Left cardiac atrium (tissue), 4 donors: ENCODE measurements around the gene ZNF485. TPM values are rescaled to one million over a fixed set of nuclear protein-coding genes. Genes with fewer than 3 reads are reported as not detected.
"Not testable (repeated sequence)": the region's sequence is repeated elsewhere in the genome, so short reads cannot be mapped to it uniquely, and the experiment has no call there.

Experiments
- ATAC-seq, 2 donors: fragments of 200-7000 bp; cut with Tn5 transposase; one replicate each; pipeline ENCODE4 v1.9.1; 2020; ENCODE audit warnings: mild to moderate bottlenecking in 2 of 2, moderate library complexity in 2 of 2
- DNase-seq: peaks from one replicate; pipeline ENCODE4 v3.0.0-alpha.2; 2020
- intact Hi-C, 2 donors: fragments of 100-400 bp; cut with DNase I; formaldehyde crosslinking; loops; one replicate each; pipeline versions ENCODE4 v1.14.1 to v1.15.1; 2022 to 2023
- long read RNA-seq: library from polyadenylated mRNA; unstranded; transcript quantifications from one replicate; pipeline ENCODE4 v2.0.0, GENCODE V29; 2021
- total RNA-seq, 2 donors: library from RNA; stranded (reverse); fragmentation: NEBNext Ultra II Directional; extraction: Animal tissue kit (Norgen Biotek cat#: 25700); gene quantifications; one replicate each; pipeline ENCODE4 v1.2.1, GENCODE V29; 2021
- donor health status: DM: no; HTN: yes; CAD: no.
- donor health status: DM: no; HTN: yes; CAD: no; lungs with severe emphysema.
- donor health status: DM: yes; HTN: yes; CAD: no.
- donor health status: Dilated cardiomyopathy.

Gene ZNF485
- 1 to 10 TPM; 2.0 to 2.8 TPM for total RNA-seq
- long read RNA-seq, partial matches to known transcripts, result 1 of 3 reads
- long read RNA-seq, other reads (novel, unspliced or antisense), result 0 of 3 reads

DNA sequence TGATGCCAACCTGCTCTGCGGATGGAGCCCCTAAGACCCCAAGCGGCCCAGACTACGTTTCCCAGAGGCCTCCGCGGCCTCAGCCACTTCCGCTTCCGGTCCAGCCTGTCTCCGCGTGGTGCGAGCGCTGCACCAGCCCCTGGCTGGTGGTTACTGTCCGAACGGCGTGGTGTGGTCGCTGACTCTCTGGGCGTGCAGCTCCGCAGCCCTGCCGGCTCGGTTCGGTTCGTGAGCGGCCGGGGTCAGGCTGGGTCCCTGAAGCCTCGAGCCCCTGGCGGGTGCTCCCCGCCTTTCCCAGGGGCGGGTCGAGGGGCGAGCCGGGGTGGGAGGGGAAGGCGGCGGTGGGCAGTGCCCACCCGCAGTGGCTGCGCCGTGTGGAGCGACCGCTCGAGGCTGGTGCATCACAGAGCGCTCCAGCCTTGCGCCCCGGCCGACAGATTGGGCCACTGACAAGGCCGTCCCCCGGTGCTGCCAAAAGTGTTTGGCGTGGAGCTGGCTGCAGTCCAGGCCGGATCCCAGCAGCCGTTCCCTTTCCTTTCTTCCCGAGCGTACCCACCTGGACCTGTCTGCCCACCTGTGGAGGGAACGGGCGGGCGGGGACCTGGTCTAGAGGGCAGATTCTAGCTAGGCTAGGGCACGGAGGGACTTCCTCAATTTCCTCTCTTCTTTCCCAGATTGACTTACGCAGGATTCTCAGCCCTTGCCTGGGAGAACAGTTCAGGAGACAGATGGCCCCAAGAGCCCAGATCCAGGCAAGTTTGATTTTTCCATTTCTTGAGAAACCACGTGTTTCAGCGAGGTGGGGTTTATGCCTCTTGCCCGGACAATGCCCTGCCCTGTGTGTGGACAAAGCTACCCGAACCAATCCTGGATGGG, at the start of gene ZNF485:
ZNF485 (plus strand) TSS at position 116 of the 876 bp plus-strand sequence; CDS start at position 729, 613 bp downstream.
- intact Hi-C loops, result no loop called here
- ATAC-seq (peak; percentile 98 to 99), DNase-seq (peak; percentile 83)

DNA sequence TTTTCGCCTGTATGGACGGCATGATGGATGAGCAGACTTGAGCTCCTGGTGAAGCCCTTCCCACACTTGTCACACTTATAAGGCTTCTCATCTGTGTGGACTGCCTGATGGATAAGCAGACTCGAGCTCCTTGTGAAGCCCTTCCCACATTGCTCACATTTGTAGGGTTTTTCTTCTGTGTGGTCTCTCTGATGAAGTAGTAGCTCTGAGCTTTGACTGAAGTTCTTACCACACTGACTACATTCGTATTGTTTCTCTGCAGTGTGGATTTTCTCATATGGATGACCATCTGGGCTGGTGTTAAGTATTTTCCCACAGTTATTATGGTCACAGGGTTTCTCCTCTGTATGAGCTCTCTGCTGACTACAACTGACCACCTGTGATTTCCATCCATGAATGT, 49.0 kb upstream of the ZNF485 start:
- no peak for DNase-seq
- no peak for ATAC-seq
- intact Hi-C loops, result no loop called here

DNA sequence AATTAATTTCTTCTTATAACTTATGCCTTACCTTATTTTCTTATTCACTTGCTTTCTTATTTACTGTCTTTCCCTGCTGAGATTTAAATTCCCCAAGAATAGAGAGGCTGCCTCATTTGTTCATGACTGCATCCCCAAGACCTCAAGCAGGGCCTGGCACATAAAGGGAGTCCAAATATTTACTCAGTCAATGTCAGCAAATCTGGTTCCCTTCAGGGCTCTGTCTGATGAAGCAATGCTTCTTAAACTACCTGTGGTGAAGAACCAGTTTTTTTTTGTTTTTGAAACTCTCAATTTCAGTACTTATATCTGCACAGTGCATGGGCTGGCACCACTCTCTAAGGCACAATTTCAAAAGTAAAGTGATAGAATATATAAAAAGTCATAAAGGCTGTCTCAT, 36.6 kb upstream of the ZNF485 start:
- no peak for ATAC-seq
- no peak for DNase-seq
- intact Hi-C loops, result no loop called here

DNA sequence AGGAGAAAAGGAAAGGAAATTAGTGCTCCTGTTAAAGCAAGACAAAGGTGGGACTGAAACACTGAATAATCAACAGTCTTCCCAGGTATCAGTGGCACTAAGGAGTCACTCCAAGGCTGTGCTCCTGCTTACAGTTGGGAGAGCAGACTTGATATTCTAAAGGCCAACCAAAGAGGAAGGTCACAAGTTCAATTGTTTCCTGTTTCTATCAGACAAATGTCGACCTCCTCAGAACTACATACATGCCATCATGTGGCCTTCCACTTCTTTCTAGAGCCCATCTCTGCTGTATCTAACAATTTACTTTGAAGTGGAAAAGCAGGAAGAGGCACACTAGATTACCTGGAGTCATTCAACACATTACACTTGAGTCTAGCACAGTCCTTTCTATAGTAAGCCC, 35.3 kb upstream of the ZNF485 start:
- intact Hi-C loops, result no loop called here
- ATAC-seq (no peak), DNase-seq (no peak)

DNA sequence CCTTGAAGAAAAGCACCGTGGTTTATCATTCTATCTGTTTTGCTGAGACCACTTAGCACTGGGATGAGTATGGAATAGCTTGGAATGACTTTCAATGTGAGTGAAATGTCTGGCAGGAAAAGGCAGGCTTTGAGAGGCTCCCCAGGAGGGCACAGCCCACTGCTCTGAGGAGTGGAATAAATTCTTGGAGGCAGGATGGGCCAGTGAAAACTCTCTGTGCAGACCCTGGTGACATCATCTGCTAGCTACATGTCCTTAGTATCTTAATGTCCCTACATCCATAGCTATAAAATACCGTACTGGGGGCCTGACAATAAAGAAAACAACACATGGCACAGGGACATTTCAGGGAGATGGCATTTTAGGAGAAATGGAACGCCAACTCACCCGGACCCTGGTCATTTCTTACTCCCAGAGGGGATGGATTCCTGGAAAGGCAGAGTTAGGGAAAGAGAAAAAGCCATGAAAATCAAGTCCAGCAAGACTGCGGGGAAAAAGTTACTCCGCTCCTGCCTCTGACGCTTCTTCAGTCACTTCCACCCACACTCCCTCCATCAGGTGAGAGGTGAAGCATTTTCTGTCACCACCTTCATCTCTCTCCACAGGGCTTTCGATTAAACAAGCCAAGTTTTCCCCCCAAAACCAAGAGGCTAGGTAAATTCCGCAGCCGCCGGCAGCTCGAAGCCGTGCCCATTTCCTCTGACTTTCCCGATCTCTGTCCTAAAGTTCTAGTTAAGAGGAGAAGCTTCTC, 32.8 kb upstream of the ZNF485 start:
- ATAC-seq, result no peak
- intact Hi-C loops, result no loop called here
- DNase-seq, result no peak

DNA sequence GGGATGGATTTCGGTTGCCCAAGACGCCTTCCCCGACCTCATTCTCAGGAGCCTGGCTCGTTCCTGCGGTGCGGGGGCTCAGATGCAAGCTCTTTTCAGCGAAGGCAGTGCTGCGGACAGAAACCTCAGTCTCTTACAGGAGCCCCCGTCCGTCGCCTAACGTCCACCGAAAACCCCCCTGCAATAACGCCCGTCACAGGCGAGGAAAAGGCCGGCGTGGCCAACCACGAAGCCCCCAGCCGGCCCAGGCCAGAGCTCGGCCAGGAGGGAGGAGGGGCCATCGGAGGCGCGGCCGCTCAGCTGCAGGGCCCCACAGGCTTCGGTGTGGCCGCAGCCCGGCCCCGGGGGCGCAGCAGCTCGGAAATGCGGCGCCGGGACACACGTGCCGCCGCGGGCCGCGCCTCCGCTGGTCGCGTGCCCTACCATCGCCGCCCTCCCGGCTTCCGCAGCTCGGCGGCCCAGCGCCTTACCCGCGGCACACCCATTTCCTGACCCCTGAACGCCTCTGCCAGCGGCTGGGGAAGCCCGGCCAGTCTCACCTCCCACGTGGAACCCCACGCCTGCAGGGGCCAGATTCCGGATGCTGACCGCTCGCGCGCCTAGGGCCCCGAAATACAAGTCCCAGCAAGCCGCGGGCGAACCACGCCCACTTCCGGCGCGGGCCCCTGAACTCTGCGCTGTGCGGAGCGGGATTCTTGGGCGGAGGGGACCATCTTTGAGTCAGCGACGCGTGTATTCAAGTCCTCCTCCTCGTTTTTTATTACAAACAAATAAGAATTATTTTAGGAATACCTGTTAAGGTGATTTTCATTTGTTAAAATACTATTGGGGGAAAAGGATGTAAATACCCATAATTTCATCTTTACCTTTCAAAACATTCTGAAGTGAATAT, 32.0 kb upstream of the ZNF485 start, which contains the start of gene ZNF239:
ZNF239 (minus strand) TSS at position 616 of the 892 bp plus-strand sequence. CDS start 16,537 bp downstream, outside the sequence.
- peak; percentile 96 for DNase-seq
- intact Hi-C loops, result no loop called here
- ATAC-seq, result peak; percentile 99

DNA sequence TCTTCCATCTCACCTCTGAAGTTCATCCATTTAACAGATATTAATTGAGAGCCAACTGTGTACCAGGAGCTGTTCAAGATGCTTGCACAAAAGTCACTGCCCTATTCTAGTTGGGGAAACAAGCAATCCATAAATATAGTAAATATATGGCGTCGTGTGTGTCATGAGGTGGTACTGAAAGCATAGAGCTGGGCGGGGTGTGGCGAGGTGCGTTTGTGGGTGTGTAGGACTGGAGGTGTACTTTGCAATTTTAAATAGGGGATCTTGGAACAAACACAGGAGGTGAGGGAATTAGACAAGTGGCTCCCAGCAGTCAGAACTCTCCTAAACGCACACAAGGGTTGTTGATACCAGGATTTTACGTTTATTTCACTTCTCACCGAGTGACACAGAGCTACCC, 31.3 kb upstream of the ZNF485 start:
- intact Hi-C loops, result no loop called here
- ATAC-seq (no peak), DNase-seq (no peak)

DNA sequence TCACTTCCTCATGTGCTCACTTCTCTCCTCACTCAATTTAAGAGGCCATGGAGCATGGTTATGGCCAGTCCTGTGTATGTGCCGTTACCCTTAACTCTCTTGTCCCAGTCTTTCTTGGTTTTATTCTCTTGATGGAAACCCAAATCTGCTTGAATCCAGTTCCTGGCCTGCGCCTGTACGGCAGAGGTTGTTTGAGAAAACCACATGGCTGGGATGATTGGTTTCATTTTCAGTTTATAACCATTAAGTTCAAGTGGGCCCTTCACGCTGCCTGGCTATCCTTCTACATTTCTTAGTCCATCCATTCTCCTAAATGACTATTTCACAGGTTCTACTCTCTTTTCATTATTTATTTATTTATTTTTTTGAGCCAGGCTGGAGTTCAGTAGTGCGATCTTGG, 30.2 kb upstream of the ZNF485 start:
- intact Hi-C loops, result no loop called here
- ATAC-seq, result no peak
- DNase-seq, result no peak

DNA sequence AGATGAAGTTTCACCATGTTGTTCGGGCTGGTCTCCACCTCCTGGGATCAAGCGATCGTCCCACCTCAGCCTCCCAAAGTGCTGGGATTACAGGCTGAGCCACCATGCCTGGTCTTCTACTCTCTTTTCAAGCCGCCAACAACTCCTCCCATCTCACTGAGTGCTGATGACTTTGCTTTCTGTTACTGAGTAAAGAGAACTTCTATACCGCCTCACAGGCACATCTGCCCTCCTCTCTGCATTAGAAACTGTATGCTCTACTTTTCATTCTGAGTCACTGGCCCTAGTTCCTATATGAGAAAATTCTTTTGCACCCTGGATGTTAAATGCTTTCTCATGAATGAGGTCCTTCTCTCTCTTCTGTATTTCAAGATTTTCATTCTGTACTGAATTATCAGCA, 29.7 kb upstream of the ZNF485 start:
- intact Hi-C loops, result no loop called here
- ATAC-seq, result no peak
- DNase-seq, result no peak

DNA sequence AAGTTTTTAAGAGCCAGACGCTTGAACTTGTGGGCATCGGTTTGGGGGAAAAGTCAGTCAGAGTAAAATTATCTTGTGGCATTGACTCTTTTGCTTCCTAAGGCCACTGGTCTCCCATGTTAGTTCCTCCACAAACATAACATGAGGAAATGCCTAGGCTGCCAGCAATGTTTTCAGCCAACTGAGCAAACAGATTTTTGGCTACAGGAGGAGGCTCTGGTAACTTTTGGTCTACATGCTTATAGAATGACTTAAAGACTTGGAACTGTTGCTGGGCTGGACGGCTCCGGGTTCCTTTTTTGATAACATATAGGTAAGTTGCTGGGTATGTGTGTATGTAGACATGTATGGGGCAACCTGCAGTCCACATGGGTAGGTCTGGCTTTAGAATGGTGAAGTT, 22.2 kb upstream of the ZNF485 start:
- ATAC-seq, result no peak
- no peak for DNase-seq
- intact Hi-C loops, result no loop called here

DNA sequence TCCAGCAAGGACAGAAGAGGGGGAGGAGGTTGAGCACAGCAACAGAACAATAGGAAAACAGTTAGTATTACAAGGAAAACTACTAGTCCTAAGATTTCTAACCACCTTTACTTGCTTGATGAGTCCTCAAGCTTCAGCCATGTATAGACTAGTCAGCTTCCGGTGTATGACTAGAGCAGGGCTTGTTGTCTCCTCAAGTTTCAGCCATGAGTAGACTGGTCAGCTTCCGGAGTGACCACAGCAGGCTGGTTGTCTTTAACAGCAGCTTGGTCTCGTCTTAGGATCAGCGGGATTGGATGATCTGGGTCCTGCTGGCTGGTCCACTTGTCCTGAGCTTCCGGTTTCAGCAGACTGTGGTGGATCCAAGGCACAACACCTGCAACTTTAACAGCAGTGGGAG, 21.2 kb upstream of the ZNF485 start:
- no peak for DNase-seq
- no peak for ATAC-seq
- intact Hi-C loops, result no loop called here

DNA sequence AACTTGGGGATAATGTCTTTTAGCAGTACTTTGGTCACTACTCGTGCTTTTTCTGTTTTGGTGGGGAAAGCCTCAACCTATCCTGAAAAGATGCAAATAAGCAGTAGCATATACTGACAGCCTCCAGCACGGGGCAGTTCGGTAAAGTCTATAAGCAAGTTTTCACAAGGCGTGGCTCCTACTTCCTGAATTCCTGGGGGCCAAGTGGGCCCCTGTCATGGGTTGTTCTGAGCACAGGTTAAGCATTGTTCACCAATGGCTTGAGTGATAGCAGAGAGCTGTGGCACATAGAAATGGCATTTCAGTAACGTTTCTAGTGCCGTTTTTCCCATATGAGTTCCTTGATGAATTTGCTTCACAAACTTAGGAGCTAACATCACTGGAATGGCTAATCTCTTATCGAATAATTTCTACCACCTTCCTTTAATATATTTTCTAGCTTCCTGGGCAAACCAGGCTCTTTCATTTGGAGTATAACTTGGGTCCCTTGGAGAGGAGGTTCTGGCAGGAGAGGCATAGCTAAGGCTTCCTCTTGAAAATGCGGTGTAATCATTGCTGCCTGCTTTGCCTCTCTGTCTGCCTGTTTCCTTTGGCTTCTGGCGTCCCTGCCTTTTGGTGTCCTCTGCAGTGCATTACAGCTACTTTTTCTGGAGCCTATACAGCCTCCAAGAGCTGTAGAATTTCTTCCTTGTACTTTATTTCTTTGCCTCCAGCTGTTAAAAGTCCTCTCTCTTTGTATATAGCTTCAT, 20.1 kb upstream of the ZNF485 start:
- no peak for DNase-seq
- intact Hi-C loops, result no loop called here
- ATAC-seq, result no peak

DNA sequence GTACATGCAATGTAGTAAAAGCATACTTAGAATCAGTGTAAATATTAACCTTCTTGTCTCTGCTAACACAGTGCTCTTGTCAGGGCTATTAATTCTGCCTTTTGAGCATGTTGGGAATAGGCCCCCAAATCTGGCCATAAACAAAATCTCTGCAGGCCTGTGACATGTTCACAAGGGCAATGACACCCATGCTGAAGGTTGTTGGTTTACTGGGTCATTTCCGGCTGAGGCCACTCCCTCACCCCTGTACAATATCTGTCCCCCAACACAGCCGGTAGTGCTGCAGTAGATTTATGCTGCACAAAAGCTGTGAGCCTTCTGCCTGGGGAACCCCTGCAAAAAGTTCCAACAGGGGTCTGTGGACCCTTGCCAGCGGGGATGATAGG, 19.5 kb upstream of the ZNF485 start:
- DNase-seq, intact Hi-C loops, ATAC-seq: not testable (repeated sequence)

DNA sequence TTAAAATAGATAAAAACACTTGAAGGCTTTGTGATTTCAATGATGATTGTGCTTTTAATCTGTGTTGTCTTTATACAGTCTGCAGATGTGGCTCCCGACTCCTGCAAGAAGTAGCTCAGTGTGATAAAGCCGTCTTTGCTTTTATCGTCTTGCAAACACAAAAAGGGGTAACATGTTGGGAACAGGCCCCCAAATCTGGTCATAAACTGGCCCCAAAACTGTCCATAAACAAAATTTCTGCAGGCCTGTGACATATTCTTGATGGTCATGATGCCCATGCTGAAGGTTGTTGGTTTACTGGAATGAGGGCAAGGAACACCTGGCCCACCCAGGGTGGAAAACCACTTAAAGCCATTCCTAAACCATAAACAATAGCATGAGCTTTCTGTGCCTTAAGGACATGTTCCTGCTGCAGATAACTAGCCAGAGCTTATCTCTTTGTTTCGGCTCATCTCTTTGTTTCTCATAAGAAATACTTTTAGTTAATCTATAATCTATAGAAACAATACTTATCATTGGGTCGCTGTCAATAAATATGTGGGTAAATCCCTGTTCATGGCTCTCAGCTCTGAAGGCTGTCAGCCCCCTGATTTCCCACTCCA, 14.8 kb upstream of the ZNF485 start:
- ATAC-seq, result no peak
- intact Hi-C loops, result no loop called here
- DNase-seq, result no peak

DNA sequence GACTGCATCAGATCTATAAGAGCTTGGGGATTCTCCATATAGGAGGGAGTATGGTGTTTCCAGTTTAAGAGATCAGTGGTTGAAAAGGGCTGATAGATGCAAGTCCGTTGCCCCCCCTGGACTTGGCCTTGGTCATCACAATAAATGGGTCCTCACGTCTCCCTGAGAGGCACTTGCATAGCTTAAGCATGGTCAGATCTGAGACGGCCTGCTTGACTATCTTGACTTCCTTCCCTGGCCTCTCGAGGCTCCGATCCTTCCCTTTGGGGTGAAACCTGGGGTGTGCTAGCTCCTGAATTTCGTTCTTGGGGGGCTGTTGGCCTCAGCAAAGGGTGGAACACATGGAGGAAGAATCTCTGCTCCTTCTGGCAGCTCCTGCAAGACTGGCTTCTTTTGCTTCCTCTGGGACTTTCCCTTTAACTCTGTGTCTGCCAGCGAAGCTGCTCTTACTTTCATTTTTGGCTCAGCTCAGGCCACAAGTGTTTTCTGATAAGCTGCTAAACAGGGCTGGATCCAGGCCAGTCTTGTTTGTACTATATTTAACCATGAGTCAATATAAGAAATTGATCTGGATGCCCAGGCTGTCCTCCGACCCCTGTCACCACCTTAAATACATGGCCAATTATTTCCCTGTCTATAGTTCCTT, 11.2 kb upstream of the ZNF485 start:
- no peak for DNase-seq
- ATAC-seq, result peak; percentile 45 to 61
- intact Hi-C loops, result no loop called here

DNA sequence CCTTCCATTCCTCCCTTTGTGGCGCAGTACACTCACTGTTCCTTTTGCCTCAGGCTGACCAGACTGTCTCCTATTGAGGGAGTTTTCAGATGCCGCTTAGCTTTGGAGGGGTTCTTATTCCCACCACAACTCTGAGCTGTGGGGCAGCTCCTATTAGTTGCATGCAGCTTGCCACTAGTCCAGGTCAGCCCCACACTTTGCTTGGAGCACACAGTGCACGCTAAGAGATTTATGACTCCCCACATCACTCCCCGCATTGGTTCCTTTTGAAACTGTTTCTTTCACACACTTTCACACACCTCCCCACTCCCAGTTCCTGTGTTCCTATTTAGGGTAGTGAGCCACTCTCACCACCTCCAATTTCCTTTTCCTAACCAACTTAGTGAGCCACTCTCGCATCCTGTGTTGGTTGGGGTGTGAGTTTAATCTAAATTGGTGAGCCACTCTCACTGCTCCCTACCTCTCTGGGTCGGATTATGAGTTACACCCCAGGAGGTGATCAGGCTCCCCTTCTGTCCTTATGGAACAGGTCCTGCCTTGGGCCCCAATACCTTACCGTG, 10.4 kb upstream of the ZNF485 start:
- DNase-seq (no peak), ATAC-seq (peak in 1 of 2 donors; percentile 21)
- intact Hi-C loops, result no loop called here

DNA sequence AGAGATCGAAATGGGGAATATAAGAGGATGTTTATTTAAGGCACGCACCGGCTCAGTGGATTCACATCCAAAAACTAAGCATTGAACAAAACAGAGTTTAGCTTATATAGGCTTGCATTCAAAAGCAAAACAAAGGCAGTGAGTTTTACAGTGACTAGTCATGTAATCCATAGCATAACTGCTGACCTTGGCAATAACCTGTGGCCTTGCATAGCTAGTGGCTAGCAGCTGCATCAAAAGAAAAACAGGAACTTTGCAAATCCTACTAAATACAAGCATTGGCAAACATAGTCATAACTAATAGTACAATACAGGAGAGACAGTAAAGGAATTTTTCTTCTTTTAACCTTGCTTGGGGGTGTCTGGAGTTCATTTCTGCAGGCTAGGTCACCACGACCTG, 9.7 kb upstream of the ZNF485 start:
- intact Hi-C loops, result no loop called here

More for the DNA sequence above, 9.7 kb upstream of the ZNF485 start:
- DNase-seq, result no peak
- no peak for ATAC-seq
